Measurements from ENCODE around the gene MRTFA. TPM values are rescaled to one million over a fixed set of nuclear protein-coding genes. Genes with fewer than 3 reads are reported as not detected.

Gene MRTFA
- total RNA-seq, 4 donors from 2014 or later, result 16.5 to 57.8 (median 48.9) TPM

DNA sequence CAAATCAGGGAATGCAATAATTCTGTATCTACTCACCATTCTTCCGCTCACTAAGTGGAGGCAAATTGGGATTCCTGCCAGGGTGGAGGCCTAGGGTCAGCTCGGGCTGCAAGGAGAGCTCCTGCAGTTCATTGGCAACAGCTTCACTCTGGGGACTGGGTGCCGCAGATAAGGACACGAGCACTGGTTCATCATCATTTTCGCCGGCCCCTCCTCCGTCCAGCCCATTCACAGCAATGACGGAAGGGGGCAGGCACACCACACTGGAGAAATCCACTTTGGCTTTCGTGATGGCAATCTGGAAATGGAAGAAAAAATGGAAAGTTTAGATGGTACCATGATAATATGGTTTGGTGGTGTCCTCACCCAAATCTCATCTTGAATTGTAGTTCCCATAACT, 84.4 kb downstream of the MRTFA start:
- no peak for TF ChIP-seq CTCF (IDR thresholded peaks at IDR 0.05; ENCODE audit: low read depth)

GRCh38 chr22:40547729-40548143, 88.8 kb downstream of the MRTFA start:
- TF ChIP-seq CTCF (IDR thresholded peaks at IDR 0.05; ENCODE audit: low read depth), result no peak

- TF ChIP-seq CTCF (IDR thresholded peaks at IDR 0.05; ENCODE audit: low read depth), result no peak
Measured at GRCh38 chr22:40544758-40545157, 91.8 kb downstream of the MRTFA start.

- TF ChIP-seq CTCF (IDR thresholded peaks at IDR 0.05; ENCODE audit: low read depth), result no peak
Measured at GRCh38 chr22:40542821-40543540, 93.5 kb downstream of the MRTFA start.

DNA sequence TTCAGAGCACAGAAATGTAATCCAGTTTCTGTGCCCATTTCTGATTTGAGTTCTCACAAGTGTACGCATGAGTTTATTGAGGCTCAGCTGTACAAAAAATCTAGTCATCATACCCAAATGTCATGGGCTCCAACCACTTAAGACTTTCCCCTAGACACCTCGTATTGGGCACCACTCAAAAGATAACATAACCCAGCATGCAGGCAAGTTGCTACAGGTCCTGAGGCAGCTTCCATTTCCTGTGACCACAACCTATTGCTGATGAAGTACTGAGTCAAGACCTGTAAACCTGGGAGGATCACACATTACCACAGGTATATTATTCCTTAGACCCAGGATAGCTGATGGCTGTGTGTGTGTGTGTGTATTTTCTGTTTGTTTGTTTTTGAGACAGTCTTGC, 95.2 kb downstream of the MRTFA start:
- TF ChIP-seq CTCF (IDR thresholded peaks at IDR 0.05; ENCODE audit: low read depth), result no peak

DNA sequence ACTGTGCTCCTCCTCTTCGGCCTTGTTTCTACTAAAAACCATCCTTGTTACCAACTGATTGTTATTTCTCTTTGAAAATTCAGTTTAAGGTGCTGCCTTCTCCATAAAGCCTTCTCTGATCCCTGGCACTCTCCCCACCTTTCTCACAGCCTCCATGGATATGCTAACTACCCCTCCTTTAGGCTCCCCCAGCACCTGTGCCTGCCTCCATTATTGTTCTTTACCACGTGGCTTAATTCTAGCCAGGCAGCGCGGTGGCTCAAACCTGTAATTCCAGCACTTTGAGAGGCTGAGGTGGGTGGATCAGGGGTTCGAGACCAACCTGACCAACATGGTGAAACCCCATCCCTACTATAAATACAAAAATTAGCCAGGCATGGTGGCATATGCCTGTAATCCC, 96.3 kb downstream of the MRTFA start:
- no peak for TF ChIP-seq CTCF (IDR thresholded peaks at IDR 0.05; ENCODE audit: low read depth)

DNA sequence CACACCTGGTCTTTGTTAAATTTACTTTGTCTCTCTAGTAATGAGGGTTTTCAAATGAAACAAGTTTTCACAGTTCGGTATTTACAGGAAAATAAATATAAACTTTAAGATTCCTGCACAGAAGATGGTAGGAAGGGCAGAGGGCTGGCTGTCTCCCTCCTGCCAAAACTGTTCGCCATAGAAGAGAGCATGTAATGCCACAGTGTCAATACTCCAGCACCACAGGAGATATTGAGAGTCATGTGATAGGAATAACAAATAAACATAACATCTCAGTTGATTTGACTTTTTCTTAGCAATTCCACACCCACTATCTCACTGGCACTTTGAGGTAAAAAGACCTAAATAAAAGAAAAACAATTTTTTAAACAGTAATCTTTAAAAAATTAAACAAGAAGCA, 100.9 kb downstream of the MRTFA start:
- TF ChIP-seq CTCF (IDR thresholded peaks at IDR 0.05; ENCODE audit: low read depth), result no peak

Data from subcutaneous adipose tissue (tissue), 4 donors.